ENCODE results near the gene NUP54. TPM values are rescaled to one million over a fixed set of nuclear protein-coding genes. Genes with fewer than 3 reads are reported as not detected.

Gene NUP54
- total RNA-seq, 2 donors from 2014 or later: 78.6 to 88.5 TPM

- 86 to 92% methylated on average over 1 to 4 of the region's 4 CpGs for WGBS, 2 experiments (ENCODE audit: insufficient coverage in 1 of 2, insufficient read length in 1 of 2)
- Mint-ChIP-seq H3K4me1 (peaks cover 4% of the 10 kb centered on the region), H3K27me3 (ENCODE audit: insufficient read depth) (no peaks in the 10 kb centered on the region), H3K27ac (no peak overlapping the region), H3K4me3 (no peak overlapping the region), H3K9me3 (no peaks in the 10 kb centered on the region), H3K36me3 (ENCODE audit: low read depth) (no peaks in the 10 kb centered on the region)
- no peaks in the 10 kb centered on the region for H3K36me3 ChIP-seq (ENCODE audit: control insufficient read depth, insufficient read depth, low read length)
- H3K27ac ChIP-seq (ENCODE audit: low read depth, low read length): no peak overlapping the region
- no peaks in the 10 kb centered on the region for H3K4me1 ChIP-seq (ENCODE audit: control insufficient read depth, insufficient read depth, low read length)
- no peak overlapping the region for H3K4me3 ChIP-seq (ENCODE audit: low read length)
- TF ChIP-seq CTCF (conservative IDR thresholded peaks at IDR 0.05): no peak
- no peak for DNase-seq
- H3K27me3 ChIP-seq (ENCODE audit: control insufficient read depth, insufficient read depth, low read length, poor library complexity, severe bottlenecking): no peaks in the 10 kb centered on the region
- H3K9ac ChIP-seq (ENCODE audit: extremely low read depth, low read length, poor library complexity, severe bottlenecking): no peak overlapping the region
- H3K9me3 ChIP-seq (ENCODE audit: control insufficient read depth, low read length): no peaks in the 10 kb centered on the region
Measured at GRCh38 chr4:76074993-76075600, 73.1 kb downstream of the NUP54 start.

- peaks cover 4% of the 10 kb centered on the region for H3K4me1 Mint-ChIP-seq
- Histone ChIP-seq H3K36me3 (ENCODE audit: control insufficient read depth, insufficient read depth, low read length) (no peaks in the 10 kb centered on the region), H3K4me1 (ENCODE audit: control insufficient read depth, insufficient read depth, low read length) (no peaks in the 10 kb centered on the region), H3K4me3 (ENCODE audit: low read length) (no peak within 1 kb of the TSS), H3K9ac (ENCODE audit: extremely low read depth, low read length, poor library complexity, severe bottlenecking) (no peak within 1 kb of the TSS), H3K27ac (ENCODE audit: low read depth, low read length) (no peak within 1 kb of the TSS), H3K27me3 (ENCODE audit: control insufficient read depth, insufficient read depth, low read length, poor library complexity, severe bottlenecking) (no peaks in the 10 kb centered on the region), H3K9me3 (ENCODE audit: control insufficient read depth, low read length) (no peaks in the 10 kb centered on the region)
- H3K36me3 Mint-ChIP-seq (ENCODE audit: low read depth): no peaks in the 10 kb centered on the region
- no peaks in the 10 kb centered on the region for H3K9me3 Mint-ChIP-seq
- no peaks in the 10 kb centered on the region for H3K27me3 Mint-ChIP-seq (ENCODE audit: insufficient read depth)
- peak within 1 kb of the TSS; percentile 31 for H3K27ac Mint-ChIP-seq
- no peak for TF ChIP-seq CTCF (conservative IDR thresholded peaks at IDR 0.05)
- 89% methylated on average over 1 of the region's 1 CpG; no CpG with 5 or more reads in 1 of the 2 experiments for WGBS, 2 experiments (ENCODE audit: insufficient coverage in 1 of 2, insufficient read length in 1 of 2)
- H3K4me3 Mint-ChIP-seq: no peak within 1 kb of the TSS
- DNase-seq: no peak
Measured at GRCh38 chr4:76074468-76074867, 73.7 kb downstream of the NUP54 start, which contains the start of gene ART3. Gene ART3 (plus strand): TSS chr4:76074709. CDS start chr4:76075890, 1,181 bp downstream.

GRCh38 chr4:76072760-76073159 lies 75.4 kb downstream of the NUP54 start:
- DNase-seq: no peak
- Histone ChIP-seq H3K4me1 (ENCODE audit: control insufficient read depth, insufficient read depth, low read length) (no peaks in the 10 kb centered on the region), H3K4me3 (ENCODE audit: low read length) (no peak overlapping the region), H3K9ac (ENCODE audit: extremely low read depth, low read length, poor library complexity, severe bottlenecking) (no peak overlapping the region), H3K27ac (ENCODE audit: low read depth, low read length) (no peak overlapping the region), H3K36me3 (ENCODE audit: control insufficient read depth, insufficient read depth, low read length) (no peaks in the 10 kb centered on the region), H3K9me3 (ENCODE audit: control insufficient read depth, low read length) (no peaks in the 10 kb centered on the region), H3K27me3 (ENCODE audit: control insufficient read depth, insufficient read depth, low read length, poor library complexity, severe bottlenecking) (no peaks in the 10 kb centered on the region)
- Mint-ChIP-seq H3K27me3 (ENCODE audit: insufficient read depth) (no peaks in the 10 kb centered on the region), H3K4me3 (no peak overlapping the region), H3K4me1 (peaks cover 4% of the 10 kb centered on the region), H3K36me3 (ENCODE audit: low read depth) (no peaks in the 10 kb centered on the region), H3K9me3 (no peaks in the 10 kb centered on the region), H3K27ac (no peak overlapping the region)
- TF ChIP-seq CTCF (conservative IDR thresholded peaks at IDR 0.05): no peak
- 60 to 72% methylated on average over 3 to 4 of the region's 4 CpGs for WGBS, 2 experiments (ENCODE audit: insufficient coverage in 1 of 2, insufficient read length in 1 of 2)
